Heart left ventricle (tissue), 13 donors: ENCODE measurements around the gene MEIKIN.

Experiments used
- POLR2A ChIP-seq, 2 donors: fragments of 450-650 bp; IDR thresholded peaks; one replicate each; pipeline ENCODE4 v1.6.1; 2017; ENCODE audit warnings: antibody characterized with exemption in 2 of 2, mild to moderate bottlenecking in 2 of 2, moderate library complexity in 2 of 2
- TF ChIP-seq, protein P1 (sequence below), 12 donors: fragments of 200-600 bp; sonication (generic) in 4 of 12; IDR thresholded peaks; one replicate each; pipeline versions ENCODE4 v1.5.0 to v1.8.0; 2018 to 2022; ENCODE audit warnings: antibody characterized with exemption in 12 of 12, mild to moderate bottlenecking in 5 of 12
- donor health status: ischemic (EF 13 %, LVEDD 7.1; RV severe dilation, severe dysfunction).
- donor health status: DM: no; HTN: yes; CAD: no.
- donor health status: DM: no; HTN: no; CAD: no.
- donor health status: ischemic (EF 25% LVEDD 6.9; RV normal size, moderate dysfunction).
- donor health status: ischemic (EF 25% LVEDD 5.7; RV mildly dilated, moderate dysfunction).
- donor health status: ischemic (EF 35%, LVEDD 5.7; RV mildly dilated, moderate dysfunction).
- donor health status: nonischemic (EF 11% LVEDD 7.7; RV severe dilation, severe dysfunction).
- donor health status: DM: yes; HTN: yes; CAD: no.
- donor health status: PGD.
- donor health status: ischemic (EF 29% LVEDD 5.4; RV normal size, mild dysfunction).
- donor health status: nonischemic (EF 23%, LVEDD 6.1; RV moderate dilation, normal function).

DNA sequence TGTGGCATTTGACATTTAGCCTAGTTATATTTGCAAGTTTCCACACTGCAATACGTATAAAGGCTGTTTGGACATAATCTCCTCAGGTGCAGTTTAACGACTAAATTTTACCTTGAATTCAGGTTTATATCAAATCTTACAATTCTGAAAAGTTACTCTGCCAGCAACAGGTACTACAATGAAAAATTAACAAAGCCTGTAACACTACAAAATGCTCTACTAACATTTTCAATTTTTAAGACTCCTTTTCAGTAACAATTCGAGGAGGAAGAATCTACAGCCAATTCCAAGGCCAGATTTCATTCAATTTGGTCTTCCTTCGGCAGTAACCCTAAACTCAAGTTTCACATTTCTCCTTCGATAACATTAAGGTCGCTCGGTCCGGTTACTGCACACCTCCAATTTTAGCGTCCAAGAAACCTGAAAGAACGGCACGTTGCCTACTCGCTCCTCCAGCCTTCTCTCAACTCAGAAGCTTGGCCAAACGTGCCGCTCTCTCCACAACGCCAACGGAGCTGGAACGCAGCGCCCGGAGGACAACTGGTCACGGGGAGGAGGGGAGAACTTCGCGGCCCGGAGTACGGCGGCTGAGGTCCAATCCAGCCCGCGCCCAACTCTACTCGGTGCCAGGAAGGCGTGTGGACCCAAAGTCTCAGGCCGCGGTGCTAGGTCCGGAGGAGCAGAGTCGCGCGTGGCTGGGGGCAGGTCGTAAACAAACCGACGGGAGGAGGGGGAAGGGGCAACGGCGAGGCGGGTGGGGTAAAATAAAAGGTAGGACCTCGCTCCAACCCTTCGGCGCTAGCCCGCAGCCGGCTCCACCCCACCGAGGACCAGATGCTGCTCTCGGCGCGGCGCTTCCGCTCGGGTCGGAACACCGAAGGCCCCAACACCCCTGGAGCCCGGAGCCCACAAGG lies 149.3 kb downstream of the MEIKIN start:
- TF ChIP-seq, protein P1, sequence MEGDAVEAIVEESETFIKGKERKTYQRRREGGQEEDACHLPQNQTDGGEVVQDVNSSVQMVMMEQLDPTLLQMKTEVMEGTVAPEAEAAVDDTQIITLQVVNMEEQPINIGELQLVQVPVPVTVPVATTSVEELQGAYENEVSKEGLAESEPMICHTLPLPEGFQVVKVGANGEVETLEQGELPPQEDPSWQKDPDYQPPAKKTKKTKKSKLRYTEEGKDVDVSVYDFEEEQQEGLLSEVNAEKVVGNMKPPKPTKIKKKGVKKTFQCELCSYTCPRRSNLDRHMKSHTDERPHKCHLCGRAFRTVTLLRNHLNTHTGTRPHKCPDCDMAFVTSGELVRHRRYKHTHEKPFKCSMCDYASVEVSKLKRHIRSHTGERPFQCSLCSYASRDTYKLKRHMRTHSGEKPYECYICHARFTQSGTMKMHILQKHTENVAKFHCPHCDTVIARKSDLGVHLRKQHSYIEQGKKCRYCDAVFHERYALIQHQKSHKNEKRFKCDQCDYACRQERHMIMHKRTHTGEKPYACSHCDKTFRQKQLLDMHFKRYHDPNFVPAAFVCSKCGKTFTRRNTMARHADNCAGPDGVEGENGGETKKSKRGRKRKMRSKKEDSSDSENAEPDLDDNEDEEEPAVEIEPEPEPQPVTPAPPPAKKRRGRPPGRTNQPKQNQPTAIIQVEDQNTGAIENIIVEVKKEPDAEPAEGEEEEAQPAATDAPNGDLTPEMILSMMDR (IDR thresholded peaks at IDR 0.05): no peak
- no peak for TF ChIP-seq POLR2A (IDR thresholded peaks at IDR 0.05)
